A673 (cell line): Measurements from ENCODE around the gene IL1RAPL1. TPM values are rescaled to one million over a fixed set of nuclear protein-coding genes. Genes with fewer than 3 reads are reported as not detected.

ENCODE experiments used
- BruUV-seq: library from RNA; stranded (reverse); fragments of 400-500 nt; replicated peaks from 2 replicates; lab custom pipeline; 2021; lab: Mats Ljungman, UMichigan
- CTCF ChIA-PET: fragments of 300-600 bp; sonication (Branson Sonifier 250); formaldehyde crosslinking; loops from one replicate; lab custom pipeline; 2022; ENCODE audit warnings: antibody characterized with exemption; lab: Charles Lee
- POLR2A ChIA-PET: fragments of 300-600 bp; sonication (Branson Sonifier 250); formaldehyde crosslinking; loops from one replicate; lab custom pipeline; 2022; ENCODE audit warnings: antibody characterized with exemption; ENCODE audit not compliant: low non-redundant PET; lab: Charles Lee
- DNase-seq: peaks from one replicate; pipeline ENCODE4 v3.0.0-alpha.2; 2015; ENCODE audit warnings: low spot score
- H3K27ac ChIP-seq: fragments of 200-600 bp; sonication (generic); 2 replicates; pipeline ENCODE4 v1.5.1; 2016; ENCODE audit warnings: mixed run types, low read depth, mild to moderate bottlenecking, mixed read lengths, antibody characterized with exemption, low read length; ENCODE audit not compliant: poor library complexity, severe bottlenecking
- H3K27me3 ChIP-seq: fragments of 200-600 bp; sonication (generic); replicated peaks from 2 replicates; pipeline ENCODE4 v1.6.1; 2017; ENCODE audit warnings: mixed run types, low read depth, mild to moderate bottlenecking, mixed read lengths, antibody characterized with exemption, low read length; ENCODE audit not compliant: insufficient read depth, poor library complexity
- H3K36me3 ChIP-seq: fragments of 200-600 bp; sonication (generic); 2 replicates; pipeline ENCODE4 v1.6.1; 2016; ENCODE audit warnings: mixed run types, mild to moderate bottlenecking, mixed read lengths, antibody characterized with exemption, low read length; ENCODE audit not compliant: insufficient read depth, poor library complexity, severe bottlenecking
- H3K4me1 ChIP-seq: fragments of 200-600 bp; sonication (generic); 2 replicates; pipeline ENCODE4 v1.6.1; 2017; ENCODE audit warnings: mixed run types, mild to moderate bottlenecking, mixed read lengths, antibody characterized with exemption, low read length; ENCODE audit not compliant: insufficient read depth, poor library complexity, severe bottlenecking
- H3K4me3 ChIP-seq: fragments of 200-600 bp; sonication (generic); 2 replicates; pipeline ENCODE4 v1.5.1; 2016; ENCODE audit warnings: low read depth, mixed run types, mild to moderate bottlenecking, mixed read lengths, low read length; ENCODE audit not compliant: poor library complexity, severe bottlenecking
- H3K9me3 ChIP-seq: fragments of 200-600 bp; sonication (generic); 2 replicates; pipeline ENCODE4 v1.6.1; 2016; ENCODE audit warnings: mixed run types, low read depth, mild to moderate bottlenecking, mixed read lengths, antibody characterized with exemption, low read length; ENCODE audit not compliant: poor library complexity, severe bottlenecking
- EZH2 ChIP-seq: fragments of 200-600 bp; sonication (generic); IDR thresholded peaks from 2 replicates; pipeline ENCODE4 v1.6.1; 2017; ENCODE audit warnings: borderline replicate concordance, low read depth, mild to moderate bottlenecking, mixed read lengths, antibody characterized with exemption, low read length; ENCODE audit not compliant: poor library complexity, severe bottlenecking
- intact Hi-C: fragments of 100-400 bp; cut with micrococcal nuclease; formaldehyde crosslinking; loops from one replicate; pipeline ENCODE4 v1.10.0; 2022; ENCODE audit not compliant: unreplicated experiment
- total RNA-seq: library from RNA; stranded (reverse); gene quantifications from 2 replicates; pipeline ENCODE4 v1.2.3, GENCODE V29; 2021
- TF ChIP-seq, protein P1 (sequence below): fragments of 300-800, 200-600 bp; sonication (generic); conservative IDR thresholded peaks from 2 replicates; pipeline ENCODE4 v1.5.1; 2017; ENCODE audit warnings: low read depth, mild to moderate bottlenecking, antibody characterized with exemption, low read length, moderate library complexity, mixed read lengths

IL1RAPL1 gene
- total RNA-seq, 1 experiment from 2014 or later = 0.21 TPM

DNA sequence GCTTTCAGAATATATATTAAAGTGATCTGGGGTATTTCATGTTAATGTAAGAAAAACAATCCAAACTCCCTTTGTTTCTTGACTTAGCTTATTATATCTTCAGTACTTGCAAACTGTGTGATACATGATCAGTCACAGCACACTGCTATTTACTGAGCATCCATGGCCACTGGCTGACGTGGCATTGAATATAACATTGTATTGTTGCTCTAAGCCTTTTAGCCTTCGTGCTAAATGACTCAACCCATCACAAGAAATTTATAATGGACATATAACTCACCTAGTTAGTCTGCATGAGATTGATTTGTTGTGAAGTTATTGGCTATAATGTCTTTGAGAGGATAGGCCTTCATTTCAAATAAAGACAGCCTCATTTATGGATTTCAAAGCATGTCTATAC is 642.6 kb downstream of the IL1RAPL1 start:
- no peak for DNase-seq
- H3K4me1 ChIP-seq = no peaks in the 10 kb centered on the region
- no peaks in the 10 kb centered on the region for H3K36me3 ChIP-seq
- H3K27me3 ChIP-seq = no peaks in the 10 kb centered on the region
- ChIA-PET CTCF (no interaction called here), POLR2A (no interaction called here)
- BruUV-seq = no TSS peak
- H3K27ac ChIP-seq = no peak overlapping the region
- H3K9me3 ChIP-seq = no peaks in the 10 kb centered on the region
- H3K4me3 ChIP-seq = no peak overlapping the region
- TF ChIP-seq, protein P1, sequence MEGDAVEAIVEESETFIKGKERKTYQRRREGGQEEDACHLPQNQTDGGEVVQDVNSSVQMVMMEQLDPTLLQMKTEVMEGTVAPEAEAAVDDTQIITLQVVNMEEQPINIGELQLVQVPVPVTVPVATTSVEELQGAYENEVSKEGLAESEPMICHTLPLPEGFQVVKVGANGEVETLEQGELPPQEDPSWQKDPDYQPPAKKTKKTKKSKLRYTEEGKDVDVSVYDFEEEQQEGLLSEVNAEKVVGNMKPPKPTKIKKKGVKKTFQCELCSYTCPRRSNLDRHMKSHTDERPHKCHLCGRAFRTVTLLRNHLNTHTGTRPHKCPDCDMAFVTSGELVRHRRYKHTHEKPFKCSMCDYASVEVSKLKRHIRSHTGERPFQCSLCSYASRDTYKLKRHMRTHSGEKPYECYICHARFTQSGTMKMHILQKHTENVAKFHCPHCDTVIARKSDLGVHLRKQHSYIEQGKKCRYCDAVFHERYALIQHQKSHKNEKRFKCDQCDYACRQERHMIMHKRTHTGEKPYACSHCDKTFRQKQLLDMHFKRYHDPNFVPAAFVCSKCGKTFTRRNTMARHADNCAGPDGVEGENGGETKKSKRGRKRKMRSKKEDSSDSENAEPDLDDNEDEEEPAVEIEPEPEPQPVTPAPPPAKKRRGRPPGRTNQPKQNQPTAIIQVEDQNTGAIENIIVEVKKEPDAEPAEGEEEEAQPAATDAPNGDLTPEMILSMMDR = no peak
- no peak for TF ChIP-seq EZH2
- intact Hi-C loops = loop anchor here (10.0 kb wide), 1 partner anchor 245 kb away; no protein-coding TSS in a partner anchor

DNA sequence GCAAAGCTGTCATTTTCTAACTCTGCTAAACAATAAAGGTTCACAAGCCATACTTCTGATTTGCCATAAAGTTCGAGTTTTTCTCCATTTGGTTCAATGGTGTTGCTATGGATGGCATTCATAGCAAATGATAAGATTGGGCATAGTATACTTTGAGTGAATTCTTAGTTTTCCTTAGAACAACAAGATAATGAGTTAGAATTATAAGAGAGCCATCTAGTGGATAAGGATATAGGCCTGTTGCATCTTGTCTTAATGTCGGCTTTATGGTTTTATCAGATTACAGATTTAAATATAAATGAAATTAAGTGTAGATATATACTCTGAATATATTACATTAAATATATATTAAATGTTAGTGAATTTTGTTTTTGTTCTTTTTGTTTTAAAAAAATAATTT is 644.6 kb downstream of the IL1RAPL1 start:
- TF ChIP-seq EZH2 = no peak
- TF ChIP-seq, protein P1 = peak; percentile 58
- CTCF ChIA-PET = no interaction called here
- H3K27me3 ChIP-seq = no peaks in the 10 kb centered on the region
- no peak overlapping the region for H3K4me3 ChIP-seq
- no peaks in the 10 kb centered on the region for H3K36me3 ChIP-seq
- no peak overlapping the region for H3K27ac ChIP-seq
- BruUV-seq = no TSS peak
- H3K4me1 ChIP-seq = no peaks in the 10 kb centered on the region
- POLR2A ChIA-PET = no interaction called here
- intact Hi-C loops = no loop called here
- no peaks in the 10 kb centered on the region for H3K9me3 ChIP-seq
- peak; percentile 9 for DNase-seq

GRCh38 chrX:29233592-29234183 is 646.4 kb downstream of the IL1RAPL1 start:
- ChIA-PET CTCF (no interaction called here), POLR2A (interaction anchor here (0.6 kb wide), 1 partner anchor 445 kb away, joined by 3 read pairs; no protein-coding TSS in a partner anchor)
- Histone ChIP-seq H3K4me3 (no peak overlapping the region), H3K27ac (no peak overlapping the region), H3K36me3 (no peaks in the 10 kb centered on the region), H3K27me3 (no peaks in the 10 kb centered on the region), H3K9me3 (no peaks in the 10 kb centered on the region), H3K4me1 (no peaks in the 10 kb centered on the region)
- TF ChIP-seq, protein P1 = no peak
- BruUV-seq = no TSS peak
- DNase-seq = no peak
- intact Hi-C loops = no loop called here
